GM12878 (cell line): Measurements from ENCODE around the gene CEP128. TPM values are rescaled to one million over a fixed set of nuclear protein-coding genes. Genes with fewer than 3 reads are reported as not detected.

Source experiments
- ATAC-seq: fragments of 200-7000 bp; cut with Tn5 transposase; 3 replicates; pipeline ENCODE4 v1.9.1; 2020; ENCODE audit warnings: mild to moderate bottlenecking, moderate library complexity
- BruUV-seq: library from RNA; stranded (reverse); fragments of 400-500 nt; replicated peaks from 2 replicates; lab custom pipeline; 2021; lab: Mats Ljungman, UMichigan
- CTCF ChIA-PET: fragments of 300-600 bp; sonication (Branson Sonifier 250); formaldehyde crosslinking; extraction: SDS; loops from one replicate; lab custom pipeline; 2021; ENCODE audit warnings: inconsistent platforms; lab: Yijun Ruan, JAX
- POLR2A ChIA-PET: fragments of 350-600 bp; formaldehyde crosslinking; extraction: SDS; loops from one replicate; lab custom pipeline; 2021; ENCODE audit warnings: inconsistent platforms; lab: Charles Lee
- RAD21 ChIA-PET: fragments of 300-600 bp; sonication (Branson Sonifier 250); formaldehyde crosslinking; loops from one replicate; lab custom pipeline; 2023; ENCODE audit warnings: antibody characterized with exemption; ENCODE audit not compliant: unreplicated experiment; lab: Charles Lee
- SMC1A ChIA-PET: fragments of 300-600 bp; sonication (Branson Sonifier 250); formaldehyde crosslinking; loops from one replicate; lab custom pipeline; 2023; ENCODE audit not compliant: unreplicated experiment, uncharacterized antibody; lab: Charles Lee
- DNase-seq: peaks from one replicate; pipeline ENCODE4 v3.0.0-alpha.2; 2011; ENCODE audit warnings: low read depth, low spot score
- FAIRE-seq: peaks from 3 replicates; lab custom pipeline; 2011; peaks lifted over from hg19 to GRCh38; lab: Jason Lieb, UNC
- H2AFZ ChIP-seq: 2 replicates; pipeline ENCODE4 v1.6.0; 2011; ENCODE audit warnings: low read depth, low read length, control low read depth; ENCODE audit not compliant: control insufficient read depth
- H3K27ac ChIP-seq: 2 replicates; pipeline ENCODE4 v1.5.1; 2011; ENCODE audit warnings: control low read depth; ENCODE audit not compliant: control insufficient read depth, insufficient read depth
- H3K27me3 ChIP-seq, 2 experiments: replicated peaks in 1 of 2; 2 replicates each; pipeline versions ENCODE4 v1.6.0 to v1.6.1; 2011; ENCODE audit warnings: low read length in 1 of 2; ENCODE audit not compliant: control insufficient read depth in 2 of 2, insufficient read depth in 2 of 2
- H3K36me3 ChIP-seq, 2 experiments: 2 replicates each; pipeline ENCODE4 v1.5.1; 2011; ENCODE audit warnings: low read length in 1 of 2; ENCODE audit not compliant: control insufficient read depth in 2 of 2, insufficient read depth in 2 of 2
- H3K4me1 ChIP-seq: 2 replicates; pipeline ENCODE4 v1.6.1; 2011; ENCODE audit warnings: mild to moderate bottlenecking, low read length, moderate library complexity, mixed read lengths; ENCODE audit not compliant: control insufficient read depth, insufficient read depth
- H3K4me2 ChIP-seq: 2 replicates; pipeline ENCODE4 v1.6.0; 2011; ENCODE audit warnings: control low read depth; ENCODE audit not compliant: control insufficient read depth, insufficient read depth
- H3K4me3 ChIP-seq: fragments of 200-600 bp; sonication (generic); 2 replicates; pipeline ENCODE4 v1.5.1; 2016
- H3K79me2 ChIP-seq: 2 replicates; pipeline ENCODE4 v1.6.0; 2011; ENCODE audit warnings: low read length; ENCODE audit not compliant: control insufficient read depth, insufficient read depth
- H3K9ac ChIP-seq: 2 replicates; pipeline ENCODE4 v1.8.0; 2011; ENCODE audit warnings: low read length, control low read depth, mixed read lengths; ENCODE audit not compliant: control insufficient read depth, insufficient read depth
- H3K9me3 ChIP-seq: replicated peaks from 3 replicates; pipeline ENCODE4 v1.5.1; 2011; ENCODE audit warnings: mild to moderate bottlenecking, low read length; ENCODE audit not compliant: control insufficient read depth, insufficient read depth
- H4K20me1 ChIP-seq: 2 replicates; pipeline ENCODE4 v1.6.0; 2011; ENCODE audit not compliant: control insufficient read depth, insufficient read depth
- BCL11A ChIP-seq: IDR thresholded peaks from 2 replicates; pipeline ENCODE4 v1.6.1; 2011; ENCODE audit warnings: low read depth, low read length
- EP300 ChIP-seq, 2 experiments: fragments of 150-350 bp in 1 of 2; IDR thresholded peaks; 2 replicates each; pipeline ENCODE4 v1.6.1; 2011 to 2012; ENCODE audit warnings: low read depth in 2 of 2, low read length in 2 of 2, borderline replicate concordance in 1 of 2, improper control_type of control experiment in 1 of 2, inconsistent platforms in 1 of 2; ENCODE audit not compliant: control insufficient read depth in 1 of 2
- PAX5 ChIP-seq: IDR thresholded peaks from 2 replicates; pipeline ENCODE4 v1.6.1; 2011; ENCODE audit warnings: low read depth, low read length, borderline replicate concordance
- RB1 ChIP-seq: fragments of 450-650 bp; formaldehyde crosslinking; IDR thresholded peaks from 2 replicates; pipeline ENCODE4 v1.6.1; 2017; ENCODE audit warnings: mild to moderate bottlenecking, borderline replicate concordance
- RBBP5 ChIP-seq: fragments of 200-600 bp; sonication (generic); conservative IDR thresholded peaks from 2 replicates; pipeline ENCODE4 v1.6.1; 2016
- RCOR1 ChIP-seq: conservative IDR thresholded peaks from 2 replicates; pipeline ENCODE4 v1.6.1; 2012; ENCODE audit warnings: low read depth, low read length, improper control_type of control experiment
- SMAD1 ChIP-seq: fragments of 450-650 bp; IDR thresholded peaks from 2 replicates; pipeline ENCODE4 v1.6.1; 2018; ENCODE audit warnings: mild to moderate bottlenecking, low read depth; ENCODE audit not compliant: partially characterized antibody
- ZNF274 ChIP-seq: IDR thresholded peaks from one replicate; pipeline ENCODE4 v1.8.0; 2011; ENCODE audit not compliant: insufficient read length, insufficient read depth
- WGBS: methylation state at CpG from one replicate; pipeline ENCODE4 v1.1.6; 2016; ENCODE audit warnings: low lambda C conversion rate; ENCODE audit not compliant: insufficient replicate concordance, insufficient coverage; ENCODE audit errors: missing lambda C conversion rate; 5-methylcytosine and 5-hydroxymethylcytosine counted together
- in situ Hi-C: fragments of 300-500 bp; cut with MboI; formaldehyde crosslinking; loops from 9 replicates; pipeline ENCODE4 v1.14.3; 2018; ENCODE audit warnings: mixed read lengths
- intact Hi-C: fragments of 100-400 bp; cut with micrococcal nuclease; formaldehyde crosslinking; loops from one replicate; pipeline ENCODE4 v1.14.2; 2022; ENCODE audit not compliant: unreplicated experiment
- polyA plus RNA-seq, 11 experiments: library from polyadenylated mRNA; depleted of rRNA in 4 of 11; unstranded in 6 of 11; stranded (reverse) in 5 of 11; fragments of >200 nt; fragmentation: Nextera tagmentation in 4 of 11; fragmentation: Illumina TruSeq in 1 of 11; extraction: Ambion mirVana in 4 of 11; extraction: Trizol in 1 of 11; gene quantifications; 1 replicate in 1 of 11; 2 replicates in 10 of 11; pipeline versions ENCODE4 v1.2.1 to v1.2.3, GENCODE V29; 2011 to 2016; ENCODE audit warnings: inconsistent platforms in 2 of 11, missing spikeins in 2 of 11, low read depth in 1 of 11
- total RNA-seq, 4 experiments: library from RNA; depleted of rRNA in 3 of 4; stranded (reverse); fragments of >200 nt in 3 of 4; fragmentation: Illumina TruSeq in 1 of 4; extraction: Trizol in 1 of 4; gene quantifications; 2 replicates each; pipeline versions ENCODE4 v1.2.1 to v1.2.3, GENCODE V29; 2013 to 2021
- TF ChIP-seq, protein P1 (sequence below): fragments of 450-650 bp; formaldehyde crosslinking; IDR thresholded peaks from 2 replicates; pipeline ENCODE4 v1.5.0; 2022; ENCODE audit warnings: mild to moderate bottlenecking, missing genetic modification characterization

The CEP128 gene
- total and polyA plus RNA-seq, 10 of the 15 experiments (the other 5 are each of a cell fraction or from before 2014, with no cell fraction given), result 1.1 to 6.7 (median 3.4) TPM

DNA sequence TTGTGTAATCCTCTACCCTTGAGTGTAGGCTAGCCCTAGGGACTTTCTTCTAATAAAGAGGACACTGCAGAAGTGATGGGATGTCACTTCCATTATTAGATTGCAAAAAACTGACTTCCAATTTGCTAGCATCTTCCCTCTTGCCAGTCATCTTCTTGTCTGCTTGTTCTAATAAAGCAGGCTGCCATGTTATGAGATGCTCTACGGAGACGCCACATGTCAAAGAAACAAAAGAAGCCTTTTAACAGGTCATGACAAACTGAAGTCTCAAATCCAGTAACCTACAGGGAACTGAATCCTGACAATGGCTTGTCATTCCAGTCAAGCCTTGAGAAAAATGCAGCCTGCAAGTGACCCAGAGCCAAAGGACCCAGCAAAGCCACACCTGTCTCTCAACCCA is 76.0 kb downstream of the CEP128 start:
- no peak overlapping the region for H3K9ac ChIP-seq
- TF ChIP-seq RBBP5 (no peak), EP300 (IDR thresholded peaks at IDR 0.05; ENCODE audit: borderline replicate concordance in 1 of 2, control insufficient read depth in 1 of 2, low read depth in 2 of 2, low read length in 2 of 2) (no peak), RCOR1 (no peak), BCL11A (no peak), ZNF274 (no peak), SMAD1 (no peak), RB1 (no peak), PAX5 (no peak)
- TF ChIP-seq, protein P1, sequence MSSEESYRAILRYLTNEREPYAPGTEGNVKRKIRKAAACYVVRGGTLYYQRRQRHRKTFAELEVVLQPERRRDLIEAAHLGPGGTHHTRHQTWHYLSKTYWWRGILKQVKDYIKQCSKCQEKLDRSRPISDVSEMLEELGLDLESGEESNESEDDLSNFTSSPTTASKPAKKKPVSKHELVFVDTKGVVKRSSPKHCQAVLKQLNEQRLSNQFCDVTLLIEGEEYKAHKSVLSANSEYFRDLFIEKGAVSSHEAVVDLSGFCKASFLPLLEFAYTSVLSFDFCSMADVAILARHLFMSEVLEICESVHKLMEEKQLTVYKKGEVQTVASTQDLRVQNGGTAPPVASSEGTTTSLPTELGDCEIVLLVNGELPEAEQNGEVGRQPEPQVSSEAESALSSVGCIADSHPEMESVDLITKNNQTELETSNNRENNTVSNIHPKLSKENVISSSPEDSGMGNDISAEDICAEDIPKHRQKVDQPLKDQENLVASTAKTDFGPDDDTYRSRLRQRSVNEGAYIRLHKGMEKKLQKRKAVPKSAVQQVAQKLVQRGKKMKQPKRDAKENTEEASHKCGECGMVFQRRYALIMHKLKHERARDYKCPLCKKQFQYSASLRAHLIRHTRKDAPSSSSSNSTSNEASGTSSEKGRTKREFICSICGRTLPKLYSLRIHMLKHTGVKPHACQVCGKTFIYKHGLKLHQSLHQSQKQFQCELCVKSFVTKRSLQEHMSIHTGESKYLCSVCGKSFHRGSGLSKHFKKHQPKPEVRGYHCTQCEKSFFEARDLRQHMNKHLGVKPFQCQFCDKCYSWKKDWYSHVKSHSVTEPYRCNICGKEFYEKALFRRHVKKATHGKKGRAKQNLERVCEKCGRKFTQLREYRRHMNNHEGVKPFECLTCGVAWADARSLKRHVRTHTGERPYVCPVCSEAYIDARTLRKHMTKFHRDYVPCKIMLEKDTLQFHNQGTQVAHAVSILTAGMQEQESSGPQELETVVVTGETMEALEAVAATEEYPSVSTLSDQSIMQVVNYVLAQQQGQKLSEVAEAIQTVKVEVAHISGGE (CRISPR knock-in tag), result no peak
- TF ChIP-seq, all 136 proteins: peak for 0
- ChIA-PET RAD21 (no interaction called here), SMC1A (no interaction called here), CTCF (no interaction called here), POLR2A (no interaction called here)
- 98% methylated on average over 2 of the region's 2 CpGs for WGBS
- Histone ChIP-seq H3K4me1 (no peaks in the 10 kb centered on the region), H3K4me2 (no peak overlapping the region), H3K27me3 (no peaks in the 10 kb centered on the region), H3K4me3 (no peak overlapping the region), H3K9me3 (peaks cover 3% of the 10 kb centered on the region; the same call in 2 of the 3 replicates), H3K36me3 (peaks cover 0 to 2% of the 10 kb centered on the region in 2 experiments; a peak in 1 of 4 replicates), H3K79me2 (no peaks in the 10 kb centered on the region), H4K20me1 (no peaks in the 10 kb centered on the region), H3K27ac (no peak overlapping the region), H2AFZ (no peak overlapping the region)
- intact Hi-C loops, result no loop called here
- FAIRE-seq, result no peak
- no peak for DNase-seq
- BruUV-seq, result no TSS peak
- ATAC-seq, result no peak
- in situ Hi-C loops, result no loop called here
